Astrocyte (in vitro differentiated cells and primary cell): Measurements from ENCODE around the gene TRMT2B. TPM values are rescaled to one million over a fixed set of nuclear protein-coding genes. Genes with fewer than 3 reads are reported as not detected.

Experiments
- DNase-seq: peaks from one replicate; pipeline ENCODE4 v3.0.0-alpha.2; 2010; ENCODE audit warnings: low read depth
- FAIRE-seq: peaks from 2 replicates; lab custom pipeline; 2011; peaks lifted over from hg19 to GRCh38; lab: Jason Lieb, UNC
- H2AFZ ChIP-seq: 2 replicates; pipeline ENCODE4 v1.6.0; 2012; ENCODE audit warnings: low read depth, low read length, inconsistent platforms
- H3K27ac ChIP-seq: 2 replicates; pipeline ENCODE4 v1.5.1; 2011; ENCODE audit warnings: low read depth, low read length, inconsistent platforms
- H3K27me3 ChIP-seq: 2 replicates; pipeline ENCODE4 v1.6.0; 2011; ENCODE audit warnings: low read length, inconsistent platforms; ENCODE audit not compliant: insufficient read depth
- H3K36me3 ChIP-seq: 2 replicates; pipeline ENCODE4 v1.5.1; 2011; ENCODE audit warnings: low read length, inconsistent platforms; ENCODE audit not compliant: insufficient read depth
- H3K4me1 ChIP-seq: 2 replicates; pipeline ENCODE4 v1.5.1; 2011; ENCODE audit warnings: low read length, inconsistent platforms; ENCODE audit not compliant: insufficient read depth
- H3K4me2 ChIP-seq: 2 replicates; pipeline ENCODE4 v1.6.0; 2012; ENCODE audit warnings: low read length, inconsistent platforms
- H3K4me3 ChIP-seq: 2 replicates; pipeline ENCODE4 v1.5.1; 2011; ENCODE audit warnings: low read depth, mild to moderate bottlenecking, low read length, inconsistent platforms; ENCODE audit not compliant: insufficient read depth
- H3K79me2 ChIP-seq: 2 replicates; pipeline ENCODE4 v1.6.0; 2012; ENCODE audit warnings: mild to moderate bottlenecking, low read length, inconsistent platforms; ENCODE audit not compliant: insufficient read depth
- H3K9ac ChIP-seq: 2 replicates; pipeline ENCODE4 v1.6.0; 2012; ENCODE audit warnings: mild to moderate bottlenecking, low read length, inconsistent platforms
- H3K9me3 ChIP-seq: 2 replicates; pipeline ENCODE4 v1.5.1; 2012; ENCODE audit warnings: low read depth, mild to moderate bottlenecking, low read length, inconsistent platforms; ENCODE audit not compliant: insufficient read depth
- H4K20me1 ChIP-seq: 2 replicates; pipeline ENCODE4 v1.6.0; 2012; ENCODE audit warnings: low read length, inconsistent platforms; ENCODE audit not compliant: insufficient read depth
- H3K27ac Mint-ChIP-seq: one replicate; pipeline ENCODE4 v1.8.0; 2021; ENCODE audit warnings: mild to moderate bottlenecking, mixed read lengths; ENCODE audit not compliant: unreplicated experiment
- H3K27me3 Mint-ChIP-seq: one replicate; pipeline ENCODE4 v1.8.0; 2021; ENCODE audit warnings: low read depth, mixed read lengths; ENCODE audit not compliant: unreplicated experiment
- H3K36me3 Mint-ChIP-seq: one replicate; pipeline ENCODE4 v1.8.0; 2021; ENCODE audit warnings: low read depth, mixed read lengths; ENCODE audit not compliant: unreplicated experiment
- H3K4me1 Mint-ChIP-seq: one replicate; pipeline ENCODE4 v1.8.0; 2021; ENCODE audit warnings: low read depth, mixed read lengths; ENCODE audit not compliant: unreplicated experiment
- H3K4me3 Mint-ChIP-seq: one replicate; pipeline ENCODE4 v1.8.0; 2021; ENCODE audit warnings: mild to moderate bottlenecking, moderate library complexity, mixed read lengths; ENCODE audit not compliant: unreplicated experiment
- H3K9me3 Mint-ChIP-seq: one replicate; pipeline ENCODE4 v1.8.0; 2021; ENCODE audit warnings: mild to moderate bottlenecking, mixed read lengths; ENCODE audit not compliant: unreplicated experiment
- EZH2 ChIP-seq: IDR thresholded peaks from 2 replicates; pipeline ENCODE4 v1.6.1; 2012; ENCODE audit warnings: mild to moderate bottlenecking, low read length, inconsistent platforms; ENCODE audit not compliant: insufficient read depth
- total RNA-seq: library from RNA; stranded (reverse); gene quantifications from 2 replicates; pipeline ENCODE4 v1.2.1, GENCODE V29; 2021
- TF ChIP-seq, protein P1 (sequence below): IDR thresholded peaks from 2 replicates; pipeline ENCODE4 v1.5.1; 2011; ENCODE audit warnings: low read depth, mild to moderate bottlenecking, inconsistent platforms, low read length, moderate library complexity; ENCODE audit not compliant: insufficient read depth

Gene TRMT2B
- total RNA-seq, 1 donor from 2014 or later: 8.3 TPM

GRCh38 chrX:100980608-100981497 lies 71.1 kb downstream of the TRMT2B start:
- Histone ChIP-seq H3K4me2 (peak overlapping the region; percentile 43), H2AFZ (no peak overlapping the region), H3K27me3 (no peaks in the 10 kb centered on the region), H3K36me3 (no peaks in the 10 kb centered on the region), H3K9me3 (no peaks in the 10 kb centered on the region), H3K27ac (peak overlapping the region; percentile 47), H3K9ac (peak overlapping the region; percentile 23), H4K20me1 (no peaks in the 10 kb centered on the region), H3K4me1 (peaks cover 6% of the 10 kb centered on the region), H3K79me2 (no peaks in the 10 kb centered on the region), H3K4me3 (no peak overlapping the region)
- no peaks in the 10 kb centered on the region for H3K36me3 Mint-ChIP-seq
- H3K9me3 Mint-ChIP-seq: no peaks in the 10 kb centered on the region
- H3K27ac Mint-ChIP-seq: no peak overlapping the region
- FAIRE-seq: no peak
- TF ChIP-seq, protein P1, sequence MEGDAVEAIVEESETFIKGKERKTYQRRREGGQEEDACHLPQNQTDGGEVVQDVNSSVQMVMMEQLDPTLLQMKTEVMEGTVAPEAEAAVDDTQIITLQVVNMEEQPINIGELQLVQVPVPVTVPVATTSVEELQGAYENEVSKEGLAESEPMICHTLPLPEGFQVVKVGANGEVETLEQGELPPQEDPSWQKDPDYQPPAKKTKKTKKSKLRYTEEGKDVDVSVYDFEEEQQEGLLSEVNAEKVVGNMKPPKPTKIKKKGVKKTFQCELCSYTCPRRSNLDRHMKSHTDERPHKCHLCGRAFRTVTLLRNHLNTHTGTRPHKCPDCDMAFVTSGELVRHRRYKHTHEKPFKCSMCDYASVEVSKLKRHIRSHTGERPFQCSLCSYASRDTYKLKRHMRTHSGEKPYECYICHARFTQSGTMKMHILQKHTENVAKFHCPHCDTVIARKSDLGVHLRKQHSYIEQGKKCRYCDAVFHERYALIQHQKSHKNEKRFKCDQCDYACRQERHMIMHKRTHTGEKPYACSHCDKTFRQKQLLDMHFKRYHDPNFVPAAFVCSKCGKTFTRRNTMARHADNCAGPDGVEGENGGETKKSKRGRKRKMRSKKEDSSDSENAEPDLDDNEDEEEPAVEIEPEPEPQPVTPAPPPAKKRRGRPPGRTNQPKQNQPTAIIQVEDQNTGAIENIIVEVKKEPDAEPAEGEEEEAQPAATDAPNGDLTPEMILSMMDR: no peak
- no peak for TF ChIP-seq EZH2
- H3K27me3 Mint-ChIP-seq: no peaks in the 10 kb centered on the region
- peaks cover 14% of the 10 kb centered on the region for H3K4me1 Mint-ChIP-seq
- DNase-seq: peak; percentile 72
- no peak overlapping the region for H3K4me3 Mint-ChIP-seq

DNA sequence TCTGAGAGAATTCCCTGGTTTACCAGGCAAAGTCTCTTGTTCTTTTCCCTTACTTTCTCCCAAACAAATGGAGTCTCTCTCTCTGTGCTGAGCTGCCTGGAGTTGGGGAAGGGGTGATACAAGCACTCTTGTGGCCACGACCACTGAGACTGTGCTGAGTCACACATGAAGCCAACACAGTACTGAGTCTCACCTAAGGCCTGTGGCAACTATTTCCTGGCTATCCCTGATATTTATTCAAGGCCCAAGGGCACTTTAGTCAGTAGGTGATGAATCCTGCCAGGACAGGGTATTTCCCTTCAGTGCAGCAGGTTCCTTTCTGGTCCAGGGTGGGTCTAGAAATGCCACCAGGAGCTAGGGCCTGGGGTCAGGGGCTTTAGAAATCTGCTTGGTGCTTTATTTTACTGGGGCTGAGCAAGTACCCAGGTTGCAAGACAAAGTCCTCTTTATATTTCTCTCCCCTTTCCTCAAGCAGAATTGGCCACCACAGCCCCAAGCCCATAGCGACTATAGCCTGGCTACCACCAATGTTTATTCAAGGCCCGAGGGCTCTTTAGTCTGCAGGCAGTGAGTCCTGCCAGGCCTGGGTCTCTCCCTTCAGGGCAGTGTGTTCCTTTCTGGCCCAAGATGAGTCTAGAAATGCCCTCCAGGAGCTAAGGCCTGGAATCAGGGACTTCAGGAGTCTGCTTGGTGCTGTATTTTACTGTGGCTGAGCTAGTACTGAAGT lies 71.9 kb downstream of the TRMT2B start:
- no peaks in the 10 kb centered on the region for H3K36me3 ChIP-seq
- Mint-ChIP-seq H3K27ac (no peak overlapping the region), H3K36me3 (no peaks in the 10 kb centered on the region), H3K27me3 (peaks cover 3% of the 10 kb centered on the region), H3K4me3 (no peak overlapping the region), H3K4me1 (peaks cover 14% of the 10 kb centered on the region), H3K9me3 (no peaks in the 10 kb centered on the region)
- no peak overlapping the region for H2AFZ ChIP-seq
- TF ChIP-seq EZH2: no peak
- H3K9ac ChIP-seq: peak overlapping the region; percentile 23
- H3K27ac ChIP-seq: peak overlapping the region; percentile 47
- H3K27me3 ChIP-seq: no peaks in the 10 kb centered on the region
- no peaks in the 10 kb centered on the region for H3K79me2 ChIP-seq
- H4K20me1 ChIP-seq: no peaks in the 10 kb centered on the region
- H3K4me1 ChIP-seq: peaks cover 6% of the 10 kb centered on the region
- no peaks in the 10 kb centered on the region for H3K9me3 ChIP-seq
- no peak overlapping the region for H3K4me3 ChIP-seq
- DNase-seq: no peak
- peak overlapping the region; percentile 43 for H3K4me2 ChIP-seq
- no peak for FAIRE-seq

GRCh38 chrX:100976211-100976610 lies 75.7 kb downstream of the TRMT2B start:
- Histone ChIP-seq H4K20me1 (no peaks in the 10 kb centered on the region), H3K36me3 (no peaks in the 10 kb centered on the region), H3K9ac (no peak overlapping the region), H3K27me3 (no peaks in the 10 kb centered on the region), H3K4me3 (no peak overlapping the region), H3K79me2 (no peaks in the 10 kb centered on the region), H3K4me1 (peaks cover 6% of the 10 kb centered on the region), H3K4me2 (peak overlapping the region; percentile 19), H3K27ac (no peak overlapping the region), H3K9me3 (no peaks in the 10 kb centered on the region), H2AFZ (no peak overlapping the region)
- peak; percentile 26 for FAIRE-seq
- Mint-ChIP-seq H3K4me1 (peaks cover 14% of the 10 kb centered on the region), H3K27ac (no peak overlapping the region), H3K9me3 (no peaks in the 10 kb centered on the region), H3K36me3 (no peaks in the 10 kb centered on the region), H3K4me3 (no peak overlapping the region), H3K27me3 (peaks cover 3% of the 10 kb centered on the region)
- DNase-seq: peak; percentile 16
- TF ChIP-seq, protein P1: no peak
- no peak for TF ChIP-seq EZH2
